CD4-positive, alpha-beta T cell treated with Interleukin-4 for 4 hours (primary cell): ENCODE data around the gene DHX57.
"Not testable (repeated sequence)": the region's sequence is repeated elsewhere in the genome, so short reads cannot be mapped to it uniquely, and the experiment has no call there.

Experiments used
- DNase-seq: peaks from one replicate; pipeline ENCODE4 v3.0.0-alpha.2; 2020

DHX57 gene

DNA sequence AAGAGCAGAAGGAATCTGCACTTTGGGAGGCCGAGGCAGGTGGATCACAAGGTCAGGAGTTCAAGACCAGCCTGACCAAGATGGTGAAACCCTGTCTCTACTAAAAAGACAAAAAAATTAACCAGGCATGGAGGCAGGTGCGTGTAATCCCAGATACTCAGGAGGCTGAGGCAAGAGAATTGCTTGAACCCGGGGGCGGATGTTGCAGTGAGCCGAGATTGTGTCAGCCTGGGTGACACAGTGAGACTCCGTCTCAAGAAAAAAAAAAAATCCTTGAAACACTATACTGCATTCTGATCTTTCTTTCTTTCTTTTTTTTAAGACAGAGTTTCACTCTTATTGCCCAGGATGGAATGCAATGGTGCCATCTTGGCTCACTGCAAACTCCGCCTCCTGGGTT is 80.7 kb downstream of the DHX57 start:
- not testable (repeated sequence) for DNase-seq

DNA sequence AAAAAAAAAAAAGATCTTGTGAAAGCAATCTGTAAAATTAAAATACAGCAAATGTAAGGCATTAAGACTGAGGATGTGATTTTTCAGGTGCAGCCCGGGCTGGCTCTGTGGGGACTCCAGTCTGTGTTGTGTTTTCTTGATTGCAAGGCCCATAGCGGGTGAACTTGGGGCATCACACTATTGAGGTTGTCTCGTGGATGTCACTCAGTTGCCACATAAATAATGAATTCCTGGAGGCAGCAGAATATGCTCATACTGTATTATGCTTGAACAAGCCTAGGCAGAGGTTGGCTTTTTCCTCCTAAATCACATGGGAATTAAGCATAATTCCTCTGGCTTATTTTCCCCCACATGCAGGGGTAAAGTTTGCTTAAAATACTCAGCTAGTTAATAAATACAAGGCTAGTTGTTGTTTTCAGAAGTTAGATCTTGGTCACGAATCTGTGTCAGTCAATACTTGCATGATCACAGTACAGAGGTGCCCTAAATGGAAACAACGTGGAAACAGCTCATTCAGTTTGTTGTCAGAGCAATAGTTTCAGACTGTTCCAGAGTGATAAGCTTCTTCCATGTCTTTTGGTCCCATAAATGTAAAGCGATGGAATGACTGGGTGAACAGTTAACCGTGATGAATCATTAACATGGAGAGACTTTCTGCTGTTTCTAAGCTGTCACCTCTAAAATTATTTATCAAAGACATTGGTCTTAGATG is 81.3 kb downstream of the DHX57 start:
- no peak for DNase-seq

DNA sequence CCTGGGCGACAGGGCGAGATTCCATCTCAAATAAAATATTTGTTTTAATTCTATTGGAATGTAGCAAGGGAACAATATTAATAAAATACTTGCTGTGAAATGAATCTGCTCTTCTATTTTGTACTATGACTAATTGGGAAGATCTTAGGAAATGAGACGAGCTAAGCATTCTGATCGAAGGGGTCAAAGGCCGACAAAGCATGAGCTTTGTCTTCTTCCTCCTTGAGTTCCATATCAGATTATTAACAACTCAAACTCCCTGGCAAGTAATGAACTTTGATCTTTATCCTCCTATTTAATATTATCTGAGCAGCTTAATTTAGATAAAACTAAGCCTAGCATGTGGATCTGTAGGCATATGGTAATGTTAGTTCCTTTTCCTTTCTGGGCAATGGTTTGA is 82.2 kb downstream of the DHX57 start:
- DNase-seq, result no peak

DNA sequence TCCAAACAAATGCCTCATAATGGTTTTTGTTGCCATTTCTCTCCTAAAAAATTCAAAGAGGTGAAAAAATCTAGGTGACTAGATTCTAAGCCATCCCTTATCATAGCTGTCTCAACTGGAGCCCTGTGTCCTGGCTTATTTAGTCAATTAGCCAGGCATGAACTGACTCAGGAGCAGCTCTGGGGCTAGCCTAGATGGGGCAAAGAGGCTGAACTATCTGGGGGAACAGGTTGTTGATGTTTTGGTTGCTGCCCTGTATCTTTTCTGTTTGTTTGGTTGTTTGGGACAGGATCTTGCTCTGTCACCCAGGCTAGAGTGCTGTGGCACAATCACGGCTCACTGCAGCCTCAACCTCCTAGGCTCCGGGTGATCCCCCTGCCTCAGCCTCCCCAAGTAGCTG is 83.0 kb downstream of the DHX57 start:
- no peak for DNase-seq

DNA sequence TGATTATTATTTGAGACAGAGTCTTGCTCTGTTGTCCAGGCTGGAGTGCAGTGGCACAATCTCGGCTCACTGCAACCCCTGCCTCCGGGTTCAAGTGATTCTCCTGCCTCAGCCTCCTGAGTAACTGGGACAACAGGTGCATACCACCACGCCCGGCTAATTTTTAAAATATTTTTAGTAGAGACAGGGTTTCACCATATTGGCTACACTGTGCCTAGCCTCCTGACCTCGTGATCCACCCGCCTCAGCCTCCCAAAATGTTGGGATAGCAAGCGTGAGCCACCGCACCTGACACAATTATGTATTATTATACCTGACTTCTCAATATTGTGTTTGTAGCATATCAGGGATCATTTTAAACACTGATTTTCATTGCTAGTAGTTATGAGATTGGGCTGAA is 83.4 kb downstream of the DHX57 start:
- not testable (repeated sequence) for DNase-seq

DNA sequence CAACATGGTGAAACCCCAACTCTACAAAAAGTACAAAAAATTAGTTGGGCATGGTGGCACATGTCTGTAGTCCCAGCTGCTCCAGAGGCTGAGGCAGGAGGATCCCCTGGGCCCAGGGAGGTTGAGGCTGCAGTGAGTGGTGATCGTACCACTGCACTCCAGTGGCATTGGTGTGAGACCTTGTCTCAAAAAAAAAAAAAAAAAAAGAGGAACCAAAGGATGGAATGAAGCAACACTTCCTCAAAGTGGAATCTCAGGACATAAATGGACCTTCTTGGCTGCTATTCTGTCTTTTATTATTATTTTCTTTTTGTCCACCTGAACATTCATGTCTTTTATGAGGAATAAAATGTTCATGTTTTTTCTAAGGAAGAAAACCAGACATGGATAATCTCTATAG is 84.0 kb downstream of the DHX57 start:
- no peak for DNase-seq

DNA sequence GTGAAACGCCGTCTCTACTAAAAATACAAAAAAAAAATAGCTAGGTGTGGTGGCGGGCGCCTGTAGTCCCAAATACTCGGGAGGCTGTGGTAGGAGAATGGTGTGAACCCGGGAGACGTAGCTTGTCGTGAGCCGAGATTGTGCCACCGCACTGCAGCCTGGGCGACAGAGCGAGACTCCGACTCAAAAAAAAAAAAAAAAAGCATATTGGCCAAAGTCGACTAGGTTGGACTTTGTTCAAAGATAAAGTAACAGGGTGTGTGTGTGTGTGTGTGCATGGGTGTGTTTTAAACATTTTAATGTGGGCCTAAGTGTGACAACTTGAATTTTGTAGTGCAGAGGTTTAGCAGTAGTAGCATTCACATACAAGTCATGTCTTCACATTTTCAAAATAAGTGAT is 86.0 kb downstream of the DHX57 start:
- DNase-seq, result no peak

DNA sequence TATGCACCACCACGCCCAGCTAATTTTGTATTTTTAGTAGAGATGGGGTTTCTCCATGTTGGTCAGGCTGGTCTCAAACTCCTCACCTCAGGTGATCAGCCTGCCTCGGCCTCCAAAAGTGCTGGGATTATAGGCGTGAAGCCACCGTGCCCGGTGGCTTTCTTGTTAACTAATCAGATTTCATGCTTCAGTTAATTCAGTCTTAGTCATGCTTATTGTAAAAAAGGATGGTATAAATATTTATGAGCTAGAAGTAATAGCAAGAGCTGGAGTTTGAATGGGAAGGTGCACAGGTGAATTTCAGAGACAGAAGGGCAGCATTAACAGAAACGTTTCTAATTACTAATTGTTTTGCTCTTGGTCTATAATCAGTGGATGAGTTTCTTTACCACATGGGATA is 87.4 kb downstream of the DHX57 start:
- no peak for DNase-seq

DNA sequence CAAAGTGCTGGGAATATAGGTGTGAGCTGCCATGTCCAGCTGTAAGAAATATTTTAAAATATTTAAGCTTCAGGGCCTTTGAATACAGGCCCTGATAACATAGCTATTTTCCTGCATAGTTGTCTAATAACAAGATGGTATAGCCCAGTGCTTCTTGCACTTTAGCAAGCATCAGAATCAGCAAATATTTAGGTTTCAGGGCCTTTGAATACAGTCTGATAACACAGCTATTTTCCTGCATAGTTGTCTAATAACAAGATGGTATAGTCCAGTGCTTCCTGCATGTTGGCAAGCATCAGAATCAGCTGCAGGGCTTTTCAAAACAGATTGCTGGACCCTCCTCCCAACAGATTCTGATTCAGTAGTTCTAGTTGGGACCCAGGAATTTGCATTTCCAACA is 92.1 kb downstream of the DHX57 start:
- no peak for DNase-seq

DNA sequence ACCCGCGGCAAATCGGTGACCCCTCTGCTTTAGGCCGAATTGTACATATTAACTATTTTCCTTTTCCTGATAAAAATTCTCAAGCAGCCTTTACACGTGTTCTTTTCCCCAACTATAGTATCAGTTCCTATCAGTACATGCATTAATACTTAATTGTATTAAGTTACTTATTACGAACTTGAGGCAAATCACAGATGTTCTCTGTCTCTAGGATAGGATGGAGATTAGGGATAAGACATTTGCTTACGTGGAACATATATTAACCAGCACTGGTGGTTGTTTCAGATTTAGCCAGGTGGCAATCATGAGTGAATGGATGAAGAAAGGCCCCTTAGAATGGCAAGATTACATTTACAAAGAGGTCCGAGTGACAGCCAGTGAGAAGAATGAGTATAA is 97.0 kb downstream of the DHX57 start:
- no peak for DNase-seq

DNA sequence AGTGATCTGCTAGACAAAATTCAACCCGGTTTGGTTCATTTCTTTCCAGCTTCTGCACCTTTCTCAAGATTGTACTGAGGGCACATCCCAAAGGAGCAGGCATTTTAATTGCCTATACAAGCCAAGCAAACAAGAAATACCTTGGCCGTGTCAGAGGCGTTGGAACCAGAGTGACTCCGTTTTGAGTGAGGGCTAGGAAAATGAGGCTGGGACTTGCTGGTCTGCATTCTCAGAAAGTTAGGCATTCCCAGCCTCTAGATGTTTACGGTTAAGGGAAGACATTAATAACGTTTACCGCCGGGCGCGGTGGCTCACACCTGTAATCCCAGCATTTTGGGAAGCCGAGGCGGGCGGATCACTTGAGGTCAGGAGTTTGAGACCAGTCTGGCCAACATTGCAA is 99.2 kb downstream of the DHX57 start:
- no peak for DNase-seq

DNA sequence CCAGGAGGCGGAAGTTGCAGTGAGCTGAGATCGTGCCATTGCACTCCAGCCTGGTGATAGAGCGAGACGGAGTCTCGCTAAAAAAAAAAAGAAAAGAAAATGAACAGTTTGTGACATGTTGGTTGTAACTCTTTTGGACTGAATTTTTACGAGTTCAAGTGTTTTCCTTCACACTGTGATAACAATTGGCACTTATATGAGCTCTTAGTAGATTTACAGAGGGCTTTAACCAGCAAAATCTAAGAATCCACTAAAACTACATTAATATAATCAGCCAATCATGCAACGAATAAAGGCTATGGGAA is 99.9 kb downstream of the DHX57 start:
- DNase-seq, result no peak

DNA sequence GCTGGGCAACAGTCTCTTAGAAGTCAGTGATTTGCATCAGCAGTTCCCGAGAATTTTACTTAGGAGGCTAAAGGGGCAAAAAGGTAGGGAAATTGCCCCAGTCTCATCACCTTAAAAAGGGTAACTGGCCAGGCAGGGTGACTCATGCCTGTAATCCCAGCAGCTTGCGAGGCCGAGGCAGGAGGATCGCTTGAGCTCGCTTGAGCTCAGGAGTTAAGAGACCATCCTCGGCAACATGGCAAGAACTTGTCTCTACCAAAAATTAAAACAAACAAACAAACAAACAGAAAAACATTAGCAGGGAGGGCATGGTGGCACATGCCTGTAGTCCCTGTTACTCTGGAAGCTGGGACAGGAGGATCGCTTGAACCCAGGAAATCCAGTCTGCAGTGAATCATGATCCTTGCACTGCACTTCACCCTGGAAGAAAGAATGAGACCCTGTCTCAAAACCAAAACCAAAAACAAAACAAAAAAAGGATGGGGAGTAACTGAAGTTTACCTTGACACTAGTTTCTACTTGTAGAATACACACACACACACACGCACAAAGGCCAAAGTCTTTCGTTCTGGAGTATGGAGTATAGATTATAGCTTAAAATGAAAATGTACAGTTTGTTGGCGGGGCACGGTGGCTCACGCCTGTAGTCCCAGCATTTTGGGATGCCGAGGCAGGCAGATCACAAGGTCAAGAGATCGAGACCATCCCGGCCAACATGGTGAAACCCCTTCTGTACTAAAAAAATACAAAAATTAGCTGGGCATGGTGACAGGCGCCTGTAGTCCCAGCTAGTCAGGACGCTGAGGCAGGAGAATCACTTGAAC is 100.4 kb downstream of the DHX57 start:
- no peak for DNase-seq

DNA sequence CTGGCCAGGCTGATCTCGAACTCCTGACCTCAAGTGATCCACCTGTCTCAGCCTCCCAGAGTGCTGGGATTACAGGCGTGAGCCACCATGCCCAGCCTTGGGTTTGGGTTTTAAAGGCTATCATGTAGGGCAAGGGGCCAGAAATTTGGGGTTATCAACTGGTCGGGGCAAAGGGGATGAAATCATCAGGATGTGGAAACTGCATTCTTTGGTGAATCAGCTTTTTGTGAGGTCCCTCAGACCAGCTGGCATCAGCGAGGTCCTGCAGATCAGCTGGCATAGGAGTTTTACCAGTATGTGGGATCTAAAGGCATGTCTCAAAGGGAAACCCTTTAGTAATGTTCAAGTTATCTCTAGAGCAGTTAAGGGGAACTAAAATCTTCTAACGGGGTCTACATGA is 104.1 kb downstream of the DHX57 start:
- no peak for DNase-seq

DNA sequence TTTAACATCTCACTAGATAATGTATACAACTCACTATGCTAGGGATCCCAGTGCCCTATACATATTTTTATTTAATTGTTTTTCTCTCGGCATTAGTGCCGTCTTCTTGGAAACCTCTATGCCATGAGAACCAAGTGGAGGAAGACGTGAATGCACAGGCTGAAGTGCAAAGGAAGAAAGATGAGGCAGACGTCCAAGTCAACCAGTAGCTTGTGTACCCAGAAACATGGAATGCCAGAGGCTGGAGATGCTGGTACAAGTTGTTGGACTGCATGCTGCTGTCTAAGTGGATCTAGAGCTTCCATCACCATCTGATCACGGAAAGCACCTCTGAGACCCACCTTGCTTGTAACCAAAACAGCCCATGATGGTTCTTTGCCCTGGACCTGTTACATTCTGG is 110.2 kb downstream of the DHX57 start:
- DNase-seq, result no peak

DNA sequence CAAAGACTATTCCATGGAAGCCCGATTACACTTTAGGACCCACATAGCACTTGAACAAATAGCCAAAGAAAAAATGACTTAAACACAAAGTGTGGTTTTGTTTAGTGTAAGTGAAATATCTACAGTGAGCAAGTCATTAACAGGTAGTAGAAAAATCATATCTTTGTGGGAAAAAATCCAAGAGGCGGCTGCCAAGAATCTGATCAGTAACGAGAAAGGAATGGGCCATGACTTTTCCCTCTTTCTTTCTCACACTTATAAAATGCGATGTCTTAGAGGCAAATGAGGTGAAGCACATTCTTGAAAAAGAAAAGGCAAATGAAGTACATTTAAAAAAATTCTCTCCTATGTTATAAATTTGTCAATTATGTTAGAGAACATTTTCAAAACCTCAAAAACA is 110.6 kb downstream of the DHX57 start:
- DNase-seq, result no peak

DNA sequence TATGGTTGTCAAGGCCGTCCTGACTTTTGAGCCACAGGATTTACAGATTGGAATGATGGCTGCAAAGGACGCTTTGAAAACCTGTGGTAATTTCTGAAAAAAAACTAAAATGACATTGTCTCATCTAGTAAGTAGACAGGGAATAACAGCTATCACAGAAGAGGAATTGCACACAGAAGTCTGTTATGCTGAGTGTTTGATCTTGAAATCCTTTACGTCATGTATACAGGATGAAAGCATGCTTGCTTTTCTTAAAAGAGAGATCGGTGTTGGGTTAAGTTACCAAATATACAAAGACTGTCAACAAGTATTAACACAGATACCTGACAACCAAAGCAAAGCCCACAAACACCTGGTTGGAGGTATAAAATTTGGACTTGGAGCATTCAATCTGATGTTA is 112.0 kb downstream of the DHX57 start:
- DNase-seq, result no peak

DNA sequence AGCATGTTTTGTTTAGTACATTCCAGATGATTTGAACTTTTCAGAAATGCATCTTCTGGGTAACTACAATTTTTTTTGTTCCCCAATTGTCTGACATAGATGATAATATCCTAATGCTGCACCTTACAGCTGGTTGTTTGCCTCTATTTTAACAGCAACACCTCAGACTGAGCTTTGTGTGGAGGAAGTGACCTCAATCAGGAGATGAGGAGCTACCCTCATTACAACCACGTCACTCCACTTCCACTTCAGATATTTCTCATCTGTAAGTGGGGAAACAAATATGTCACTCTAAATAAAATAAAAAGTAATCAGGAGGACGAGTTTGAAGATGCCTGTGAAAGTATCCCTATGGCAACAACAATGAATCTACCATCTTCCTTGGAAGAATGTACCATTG is 112.5 kb downstream of the DHX57 start:
- DNase-seq, result no peak

DNA sequence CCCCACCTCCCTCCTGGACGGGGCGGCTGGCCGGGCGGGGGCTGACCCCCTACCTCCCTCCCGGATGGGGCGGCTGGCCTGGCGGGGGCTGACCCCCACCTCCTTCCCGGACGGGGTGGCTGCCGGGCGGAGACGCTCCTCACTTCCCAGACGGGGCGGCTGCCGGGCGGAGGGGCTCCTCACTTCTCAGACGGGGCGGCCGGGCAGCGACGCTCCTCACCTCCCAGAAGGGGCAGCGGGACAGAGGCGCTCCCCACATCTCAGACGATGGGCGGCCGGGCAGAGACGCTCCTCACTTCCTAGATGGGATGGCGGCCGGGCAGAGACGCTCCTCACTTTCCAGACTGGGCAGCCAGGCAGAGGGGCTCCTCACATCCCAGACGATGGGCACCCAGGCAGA is 119.8 kb downstream of the DHX57 start:
- not testable (repeated sequence) for DNase-seq

DNA sequence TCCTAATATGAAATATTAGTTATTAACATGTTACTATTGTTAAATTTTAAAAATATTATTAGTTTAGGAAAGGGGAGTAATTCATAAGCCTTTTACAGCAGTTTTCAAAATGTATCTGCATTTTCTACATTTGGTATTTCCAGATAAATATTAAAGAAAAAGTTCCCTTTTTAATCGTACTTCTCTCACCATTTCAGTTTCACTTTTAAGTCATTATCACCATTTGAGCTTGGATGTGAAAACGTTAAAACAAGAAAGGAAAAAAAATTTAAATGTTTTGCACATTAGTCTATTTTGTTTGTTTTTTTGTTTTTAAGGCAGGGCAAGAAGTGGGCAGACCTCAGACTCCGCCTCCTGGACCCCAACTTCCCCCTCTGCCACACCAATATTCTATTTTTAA is 121.2 kb downstream of the DHX57 start:
- DNase-seq, result no peak

DNA sequence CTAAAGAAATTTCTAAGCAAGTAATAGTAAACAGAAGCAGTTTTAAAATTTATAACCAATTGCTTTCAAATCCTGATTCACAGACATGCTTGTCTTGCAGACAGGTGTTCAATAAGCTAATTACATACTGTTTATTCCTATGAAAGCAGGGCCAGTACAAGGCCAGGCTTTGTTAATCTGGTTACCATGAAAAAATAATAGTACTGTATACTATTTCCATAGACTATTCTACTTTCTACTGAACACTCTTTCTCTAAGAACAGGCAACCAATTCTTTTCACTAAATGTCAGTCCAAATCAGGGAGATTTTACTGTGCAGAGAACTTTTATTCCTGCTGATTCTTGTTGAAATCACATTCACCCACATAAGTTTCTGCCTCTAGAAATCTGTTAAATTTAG is 121.7 kb downstream of the DHX57 start:
- no peak for DNase-seq

DNA sequence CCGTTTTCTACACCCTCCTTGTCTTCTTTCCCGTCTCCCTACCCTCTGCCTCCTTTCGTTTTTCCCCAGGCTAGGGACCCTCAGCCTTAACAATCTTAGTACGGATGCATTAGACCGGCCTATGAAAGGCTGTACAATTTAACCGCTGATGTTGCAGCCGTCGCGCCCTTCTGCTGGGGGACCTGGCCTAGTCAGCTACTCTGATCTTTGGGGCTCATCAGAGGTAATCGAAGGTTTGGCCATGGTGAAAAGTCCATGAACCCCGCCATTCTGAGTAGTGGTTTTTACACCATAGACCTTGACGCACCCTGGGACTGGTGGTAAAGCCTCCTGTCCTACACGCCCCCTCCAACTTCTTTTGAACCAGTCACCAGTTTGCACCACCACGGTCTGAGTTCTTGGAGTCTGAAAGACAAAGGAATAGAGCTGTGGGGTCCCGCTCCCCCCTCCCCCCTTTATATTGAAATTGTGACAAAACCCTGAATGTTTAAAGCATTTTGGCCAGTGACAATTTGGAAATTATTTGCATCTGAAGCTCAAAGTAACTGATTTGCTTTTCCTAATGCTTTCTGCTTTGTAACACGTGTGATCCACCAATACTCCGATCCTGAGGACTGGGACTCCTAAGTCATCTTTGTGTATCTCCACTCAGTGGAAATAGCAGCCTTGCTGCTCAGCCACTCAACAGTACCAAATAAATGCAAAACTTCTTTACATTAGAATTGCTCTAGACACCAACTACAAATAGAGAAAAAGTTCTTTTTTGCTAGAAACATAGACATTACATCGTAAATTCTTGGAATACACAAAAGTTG is 123.9 kb downstream of the DHX57 start:
- DNase-seq, result no peak

DNA sequence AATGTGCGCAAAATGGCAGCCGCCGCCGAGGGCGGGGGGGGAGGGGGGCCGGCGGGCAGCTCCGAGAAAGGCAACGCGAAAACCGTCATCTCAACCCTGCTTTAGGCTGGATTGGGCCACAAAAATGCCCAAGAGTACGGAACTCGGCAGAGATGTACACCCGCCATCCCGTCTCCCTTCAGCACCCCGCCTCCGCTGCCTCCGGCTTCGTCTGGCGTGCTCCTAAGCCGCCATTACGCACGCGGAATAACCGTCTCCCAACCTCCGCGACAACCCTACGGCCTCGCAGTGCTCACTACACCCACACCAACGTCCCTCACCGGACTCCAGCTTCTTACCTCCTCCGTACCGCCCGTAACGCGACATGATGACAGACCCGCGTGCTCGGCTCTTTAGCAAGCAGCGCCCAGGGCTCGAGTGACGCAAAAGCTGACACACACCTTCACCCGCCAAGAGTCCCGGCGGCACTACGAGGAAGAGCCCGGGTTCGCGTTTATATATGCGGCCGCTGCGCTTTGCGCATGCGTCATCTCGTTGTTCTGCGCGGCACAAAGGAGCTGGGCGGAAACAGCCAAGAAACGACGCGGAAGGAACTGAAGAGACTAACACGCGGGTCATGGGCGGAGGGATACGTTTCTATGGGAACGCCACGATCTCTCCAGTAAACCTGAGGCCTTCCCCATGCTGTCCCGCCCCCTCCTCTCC is 124.7 kb downstream of the DHX57 start, which contains the start of gene SRSF7:
TSS of gene SRSF7 (minus strand) at position 471 of the 705 bp plus-strand sequence. CDS start at position 366, 105 bp downstream.
- DNase-seq, result peak; percentile 98
